H1 (cell line): Measurements from ENCODE around the gene CAMK2D. TPM values are rescaled to one million over a fixed set of nuclear protein-coding genes. Genes with fewer than 3 reads are reported as not detected.

Experiments
- CTCF ChIA-PET: fragments of 300-600 bp; sonication (Branson Sonifier 250); formaldehyde crosslinking; loops from one replicate; lab custom pipeline; 2021; ENCODE audit not compliant: partially characterized antibody; lab: Charles Lee
- POLR2A ChIA-PET: fragments of 300-600 bp; sonication (Branson Sonifier 250); formaldehyde crosslinking; loops from one replicate; lab custom pipeline; 2021; ENCODE audit warnings: inconsistent platforms; ENCODE audit not compliant: partially characterized antibody; lab: Charles Lee
- DNase-seq, 2 experiments: peaks; one replicate each; pipeline versions ENCODE4 v3.0.0 to v3.0.0-alpha.2; 2010 to 2022; ENCODE audit warnings: low spot score in 2 of 2, low read depth in 1 of 2, mixed read lengths in 1 of 2
- FAIRE-seq: peaks from 2 replicates; lab custom pipeline; 2011; peaks lifted over from hg19 to GRCh38; lab: Jason Lieb, UNC
- H2AFZ ChIP-seq: 2 replicates; pipeline ENCODE4 v1.8.1; 2012; ENCODE audit warnings: low read length, inconsistent platforms
- H2AK5ac ChIP-seq: 2 replicates; pipeline ENCODE4 v1.6.1; 2013; ENCODE audit warnings: low read depth, low read length
- H2BK120ac ChIP-seq: replicated peaks from 2 replicates; pipeline ENCODE3; 2013; ENCODE audit warnings: low read depth, low read length, inconsistent platforms
- H2BK12ac ChIP-seq: 2 replicates; pipeline ENCODE4 v1.6.1; 2013; ENCODE audit warnings: low read depth, low read length
- H2BK15ac ChIP-seq: 2 replicates; pipeline ENCODE4 v1.6.1; 2013; ENCODE audit warnings: low read length
- H2BK20ac ChIP-seq: 2 replicates; pipeline ENCODE4 v1.6.1; 2013; ENCODE audit warnings: low read length
- H2BK5ac ChIP-seq: 2 replicates; pipeline ENCODE4 v1.6.1; 2013; ENCODE audit warnings: low read depth, low read length
- H3K14ac ChIP-seq: 2 replicates; pipeline ENCODE4 v1.6.1; 2013; ENCODE audit warnings: inconsistent platforms; ENCODE audit not compliant: insufficient read length
- H3K18ac ChIP-seq: 2 replicates; pipeline ENCODE4 v1.6.1; 2013; ENCODE audit warnings: low read length; ENCODE audit errors: extremely low read depth
- H3K23ac ChIP-seq: 2 replicates; pipeline ENCODE4 v1.6.1; 2013; ENCODE audit warnings: inconsistent platforms; ENCODE audit not compliant: insufficient read length
- H3K23me2 ChIP-seq: 2 replicates; pipeline ENCODE4 v1.6.1; 2013; ENCODE audit warnings: low read depth, low read length
- H3K27ac ChIP-seq: 2 replicates; pipeline ENCODE4 v1.6.1; 2011; ENCODE audit warnings: low read depth, low read length, inconsistent platforms
- H3K27me3 ChIP-seq, 4 experiments: replicated peaks in 1 of 4; 1 replicate in 1 of 4; 2 replicates in 3 of 4; pipeline versions ENCODE4 v1.6.1 to v1.8.1; 2011 to 2013; ENCODE audit warnings: low read length in 3 of 4, mild to moderate bottlenecking in 3 of 4, inconsistent platforms in 2 of 4, mixed read lengths in 2 of 4, moderate library complexity in 1 of 4; ENCODE audit not compliant: control insufficient read depth in 3 of 4, insufficient read depth in 3 of 4; ENCODE audit errors: extremely low read depth in 1 of 4
- H3K36me3 ChIP-seq, 4 experiments: 2 replicates each; pipeline versions ENCODE4 v1.6.1 to v1.8.1; 2011 to 2013; ENCODE audit warnings: mild to moderate bottlenecking in 4 of 4, low read length in 3 of 4, moderate library complexity in 2 of 4, control low read depth in 1 of 4, inconsistent platforms in 1 of 4; ENCODE audit not compliant: insufficient read depth in 4 of 4, control insufficient read depth in 2 of 4
- H3K4ac ChIP-seq: replicated peaks from 2 replicates; pipeline ENCODE3; 2013; ENCODE audit warnings: low read length, low read depth, mixed read lengths, inconsistent platforms; ENCODE audit not compliant: insufficient read length
- H3K4me1 ChIP-seq, 4 experiments: replicated peaks in 1 of 4; 1 replicate in 1 of 4; 2 replicates in 3 of 4; pipeline versions ENCODE4 v1.6.1 to v1.8.1; 2011 to 2013; ENCODE audit warnings: low read length in 3 of 4, inconsistent platforms in 2 of 4, mixed read lengths in 1 of 4; ENCODE audit not compliant: insufficient read depth in 4 of 4, control insufficient read depth in 3 of 4
- H3K4me2 ChIP-seq, 2 experiments: 2 replicates each; pipeline versions ENCODE4 v1.6.1 to v1.8.1; 2011 to 2013; ENCODE audit warnings: low read depth in 2 of 2, low read length in 2 of 2, control low read depth in 1 of 2, inconsistent platforms in 1 of 2, mild to moderate bottlenecking in 1 of 2; ENCODE audit not compliant: insufficient read depth in 1 of 2
- H3K4me3 ChIP-seq, 4 experiments: fragments of 200-600, 300-600 bp in 1 of 4; sonication (generic), shearing (Covaris generic), sonication (Bioruptor Twin) in 1 of 4; 2 replicates each; pipeline versions ENCODE4 v1.5.1 to v1.8.1; 2011 to 2016; ENCODE audit warnings: low read length in 4 of 4, low read depth in 3 of 4, control low read depth in 2 of 4, inconsistent platforms in 2 of 4, mild to moderate bottlenecking in 2 of 4, mixed read lengths in 1 of 4, moderate library complexity in 1 of 4; ENCODE audit not compliant: insufficient read depth in 2 of 4; ENCODE audit errors: extremely low read depth in 1 of 4
- H3K56ac ChIP-seq: replicated peaks from 2 replicates; pipeline ENCODE3; 2013; ENCODE audit warnings: low read depth, mild to moderate bottlenecking, mixed read lengths, low read length, inconsistent platforms; ENCODE audit not compliant: insufficient read length
- H3K79me1 ChIP-seq: 2 replicates; pipeline ENCODE4 v1.6.1; 2013; ENCODE audit warnings: low read depth, low read length, control low read depth
- H3K79me2 ChIP-seq, 2 experiments: 2 replicates each; pipeline versions ENCODE4 v1.6.1 to v1.8.1; 2012 to 2013; ENCODE audit warnings: low read length in 2 of 2, mild to moderate bottlenecking in 2 of 2, inconsistent platforms in 1 of 2; ENCODE audit not compliant: insufficient read depth in 2 of 2, control insufficient read depth in 1 of 2
- H3K9ac ChIP-seq, 4 experiments: replicated peaks in 1 of 4; 1 replicate in 1 of 4; 2 replicates in 3 of 4; pipeline versions ENCODE4 v1.6.1 to v1.8.1; 2011 to 2013; ENCODE audit warnings: low read depth in 3 of 4, low read length in 3 of 4, control low read depth in 2 of 4, mild to moderate bottlenecking in 2 of 4, moderate library complexity in 2 of 4, inconsistent platforms in 1 of 4; ENCODE audit errors: extremely low read depth in 1 of 4
- H3K9me3 ChIP-seq, 2 experiments: 2 replicates each; pipeline versions ENCODE4 v1.6.1 to v1.8.1; 2012 to 2013; ENCODE audit warnings: mild to moderate bottlenecking in 2 of 2, moderate library complexity in 2 of 2, control low read depth in 1 of 2, inconsistent platforms in 1 of 2, low read depth in 1 of 2, low read length in 1 of 2, mixed read lengths in 1 of 2; ENCODE audit not compliant: insufficient read depth in 2 of 2
- H4K20me1 ChIP-seq, 2 experiments: replicated peaks in 1 of 2; 2 replicates each; pipeline versions ENCODE3 to v1.8.1; 2011 to 2013; ENCODE audit warnings: inconsistent platforms in 2 of 2, low read length in 2 of 2, mild to moderate bottlenecking in 1 of 2; ENCODE audit not compliant: insufficient read depth in 2 of 2, control insufficient read depth in 1 of 2
- H4K5ac ChIP-seq: 2 replicates; pipeline ENCODE4 v1.6.1; 2013; ENCODE audit warnings: low read length, low read depth, mixed read lengths, inconsistent platforms; ENCODE audit not compliant: insufficient read length
- H4K8ac ChIP-seq: 2 replicates; pipeline ENCODE4 v1.8.0; 2013; ENCODE audit warnings: mild to moderate bottlenecking, moderate library complexity, low read length, inconsistent platforms; ENCODE audit not compliant: insufficient read depth; ENCODE audit errors: extremely low read depth
- H4K91ac ChIP-seq: replicated peaks from 2 replicates; pipeline ENCODE3; 2013; ENCODE audit warnings: low read length, mixed read lengths, inconsistent platforms; ENCODE audit not compliant: insufficient read length
- ATF2 ChIP-seq: IDR thresholded peaks from 2 replicates; pipeline ENCODE4 v1.6.1; 2012; ENCODE audit warnings: low read length, inconsistent platforms
- KDM1A ChIP-seq: fragments of 200-600, 300-600 bp; sonication (generic); IDR thresholded peaks from 2 replicates; pipeline ENCODE4 v1.7.1; 2016; ENCODE audit warnings: mild to moderate bottlenecking, low read length, borderline replicate concordance
- POLR2AphosphoS5 ChIP-seq: IDR thresholded peaks from 2 replicates; pipeline ENCODE4 v1.6.1; 2011; ENCODE audit warnings: low read depth, low read length
- SAP30 ChIP-seq: fragments of 300-600 bp; sonication (generic); IDR thresholded peaks from 2 replicates; pipeline ENCODE4 v1.7.1; 2012; ENCODE audit warnings: low read length, moderate library complexity, mild to moderate bottlenecking, inconsistent platforms; ENCODE audit not compliant: insufficient read depth, insufficient replicate concordance
- TEAD4 ChIP-seq: IDR thresholded peaks from 2 replicates; pipeline ENCODE4 v1.6.1; 2012; ENCODE audit warnings: low read depth, low read length, inconsistent platforms, mixed read lengths
- USF2 ChIP-seq: IDR thresholded peaks from 2 replicates; pipeline ENCODE4 v1.6.1; 2011; ENCODE audit warnings: low read length, improper control_type of control experiment
- WGBS, 2 experiments: shearing (Covaris generic) in 1 of 2; methylation state at CpG; one replicate each; pipeline versions ENCODE4 v1.1.6 to v1.1.7; 2013 to 2015; ENCODE audit warnings: low lambda C conversion rate in 2 of 2, mixed read lengths in 2 of 2, inconsistent platforms in 1 of 2, low coverage in 1 of 2, missing lambda C conversion rate in 1 of 2; ENCODE audit not compliant: insufficient replicate concordance in 2 of 2, insufficient coverage in 1 of 2, insufficient read length in 1 of 2; ENCODE audit errors: extremely low coverage in 1 of 2, missing lambda C conversion rate in 1 of 2; 5-methylcytosine and 5-hydroxymethylcytosine counted together
- polyA plus RNA-seq, 7 experiments: library from polyadenylated mRNA; depleted of rRNA in 3 of 7; stranded (reverse) in 5 of 7; unstranded in 2 of 7; fragments of >200 nt in 5 of 7; fragments of 200-250 nt in 2 of 7; gene quantifications; 1 replicate in 5 of 7; 2 replicates in 1 of 7; 4 replicates in 1 of 7; pipeline versions ENCODE4 v1.2.1 to v1.2.3, GENCODE V29; 2011 to 2013; ENCODE audit warnings: missing spikeins in 2 of 7, mixed read lengths in 2 of 7
- total RNA-seq: library from RNA; stranded (reverse); fragmentation: NEBNext Ultra II Directional; extraction: Animal tissue kit (Norgen Biotek cat#: 25700); gene quantifications from 2 replicates; pipeline ENCODE4 v1.2.1, GENCODE V29; 2021

Gene CAMK2D
- total and polyA plus RNA-seq, 2 of the 8 experiments (the other 6 are each of a cell fraction or from before 2014, with no cell fraction given) = 3.2 to 7.0 TPM

GRCh38 chr4:113601636-113602035 lies 159.9 kb downstream of the CAMK2D start:
- no peak overlapping the region for H3K4me3 ChIP-seq
- H2BK12ac ChIP-seq = no peak overlapping the region
- H3K27me3 ChIP-seq = no peaks in the 10 kb centered on the region
- no peak overlapping the region for H3K14ac ChIP-seq
- DNase-seq (no peak), FAIRE-seq (no peak)
- ChIA-PET POLR2A (no interaction called here), CTCF (no interaction called here)
- H3K4me1 ChIP-seq = no peaks in the 10 kb centered on the region
- H3K4ac ChIP-seq = no peak overlapping the region
- no peak overlapping the region for H4K5ac ChIP-seq
- no peaks in the 10 kb centered on the region for H3K23me2 ChIP-seq
- no peak overlapping the region for H2BK120ac ChIP-seq
- no peak overlapping the region for H4K8ac ChIP-seq
- H3K27ac ChIP-seq = no peak overlapping the region
- 92% methylated on average over 4 of the region's 4 CpGs; no CpG with 5 or more reads in 1 of the 2 experiments for WGBS, 2 experiments
- H2BK20ac ChIP-seq = no peak overlapping the region
- no peak overlapping the region for H2AK5ac ChIP-seq
- H2AFZ ChIP-seq = no peak overlapping the region
- no peaks in the 10 kb centered on the region for H3K79me1 ChIP-seq
- H3K23ac ChIP-seq = no peak overlapping the region
- H2BK5ac ChIP-seq = no peak overlapping the region
- H3K4me2 ChIP-seq = no peak overlapping the region
- no peaks in the 10 kb centered on the region for H3K79me2 ChIP-seq
- H3K36me3 ChIP-seq = no peaks in the 10 kb centered on the region
- no peak overlapping the region for H2BK15ac ChIP-seq
- no peak for TF ChIP-seq TEAD4
- TF ChIP-seq USF2 = no peak
- TF ChIP-seq KDM1A = no peak
- TF ChIP-seq SAP30 = no peak
- no peak for TF ChIP-seq POLR2AphosphoS5
- TF ChIP-seq ATF2 = no peak
- TF ChIP-seq, all 59 proteins: peak for 0
- Histone ChIP-seq H3K56ac (no peak overlapping the region), H3K9ac (no peak overlapping the region), H4K20me1 (no peaks in the 10 kb centered on the region), H3K18ac (no peak overlapping the region), H3K9me3 (no peaks in the 10 kb centered on the region), H4K91ac (no peak overlapping the region)
